AG04449 (cell line): ENCODE results near the gene RAB3A.
"Not testable (repeated sequence)": the region's sequence is repeated elsewhere in the genome, so short reads cannot be mapped to it uniquely, and the experiment has no call there.

ENCODE experiments used
- CTCF ChIA-PET: fragments of 350-600 bp; formaldehyde crosslinking; extraction: SDS; loops from one replicate; lab custom pipeline; 2021; ENCODE audit warnings: antibody characterized with exemption; lab: Yijun Ruan, JAX
- POLR2A ChIA-PET: fragments of 400-600, 350-600 bp; formaldehyde crosslinking; extraction: SDS; loops from one replicate; lab custom pipeline; 2020; ENCODE audit warnings: antibody characterized with exemption, inconsistent platforms; lab: Yijun Ruan, JAX
- DNase-seq: peaks from one replicate; pipeline ENCODE4 v3.0.0-alpha.2; 2010; ENCODE audit warnings: low read depth, low spot score
- H3K4me3 ChIP-seq: 2 replicates; pipeline ENCODE4 v1.5.1; 2011; ENCODE audit warnings: low read depth, mild to moderate bottlenecking, control low read depth, low read length
- CTCF ChIP-seq: IDR thresholded peaks from one replicate; pipeline ENCODE4 v1.5.1; 2011; ENCODE audit warnings: mild to moderate bottlenecking, moderate library complexity, low read length, control low read depth, inconsistent platforms; ENCODE audit not compliant: insufficient read depth; ENCODE audit errors: missing control alignments

Gene RAB3A

DNA sequence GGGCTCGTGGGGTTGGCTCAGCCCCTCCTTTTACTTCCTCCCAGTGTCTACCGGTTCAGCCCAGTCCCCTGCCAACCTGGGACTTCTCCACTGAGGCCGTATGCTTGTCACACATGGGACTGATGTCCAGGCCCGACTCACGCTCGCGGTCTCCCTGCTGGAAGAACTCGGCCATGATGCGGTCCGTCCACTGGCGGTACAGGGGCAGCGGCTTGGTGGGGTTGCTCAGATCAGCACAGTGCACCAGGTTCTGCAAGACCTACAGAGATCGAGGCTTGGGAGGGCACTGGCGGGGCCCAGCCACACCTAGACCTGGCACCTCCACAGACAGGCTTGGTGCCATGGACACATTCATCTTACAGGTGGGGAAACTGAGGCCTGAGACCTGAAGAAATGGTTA lies 7.8 kb upstream of the RAB3A start:
- TF ChIP-seq CTCF = no peak
- no peak overlapping the region for H3K4me3 ChIP-seq
- ChIA-PET CTCF (interaction anchor here (0.9 kb wide), 1 partner anchor 41 kb away, joined by 3 read pairs; no protein-coding TSS in a partner anchor), POLR2A (interaction anchor here (0.6 kb wide), 1 partner anchor 42 kb away, joined by 5 read pairs; no protein-coding TSS in a partner anchor)
- DNase-seq = no peak

DNA sequence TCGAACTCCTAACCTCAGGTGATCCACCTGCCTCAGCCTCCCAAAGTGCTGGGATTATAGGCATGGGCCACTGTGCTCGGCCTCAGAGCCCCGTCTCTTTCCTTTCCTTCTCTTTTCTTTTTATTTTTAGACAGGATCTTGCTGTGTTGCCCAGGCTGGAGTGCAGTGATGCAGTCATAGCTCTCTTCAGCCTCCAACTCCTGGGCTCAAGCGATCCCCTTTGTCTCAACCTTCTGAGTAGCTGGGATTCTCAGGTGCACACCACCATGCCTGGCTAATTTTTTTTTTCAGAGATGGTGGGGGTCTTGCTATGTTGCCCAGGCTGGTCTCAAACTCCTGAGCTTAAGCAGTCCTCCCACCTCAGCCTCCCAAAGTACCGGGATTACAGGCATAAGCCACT lies 6.1 kb upstream of the RAB3A start:
- CTCF ChIA-PET = interaction anchor here (1.3 to 11.1 kb wide), 4 partner anchors 13 to 97 kb away, joined by 4 to 217 read pairs (median 4); a partner anchor contains a TSS
- H3K4me3 ChIP-seq, POLR2A ChIA-PET, DNase-seq: not testable (repeated sequence)

GRCh38 chr19:18208098-18208951 lies 4.5 kb upstream of the RAB3A start:
- peak; percentile 66 for TF ChIP-seq CTCF
- DNase-seq = no peak
- H3K4me3 ChIP-seq = peak overlapping the region; percentile 27
- ChIA-PET POLR2A (interaction anchor here (0.6 to 0.9 kb wide), 3 partner anchors 72 to 122 kb away, joined by 3 read pairs; no protein-coding TSS in a partner anchor), CTCF (interaction anchor here (0.6 to 11.1 kb wide), 15 partner anchors 12 to 208 kb away, joined by 3 to 217 read pairs (median 5); partner anchors contain the start of gene MPV17L2)

DNA sequence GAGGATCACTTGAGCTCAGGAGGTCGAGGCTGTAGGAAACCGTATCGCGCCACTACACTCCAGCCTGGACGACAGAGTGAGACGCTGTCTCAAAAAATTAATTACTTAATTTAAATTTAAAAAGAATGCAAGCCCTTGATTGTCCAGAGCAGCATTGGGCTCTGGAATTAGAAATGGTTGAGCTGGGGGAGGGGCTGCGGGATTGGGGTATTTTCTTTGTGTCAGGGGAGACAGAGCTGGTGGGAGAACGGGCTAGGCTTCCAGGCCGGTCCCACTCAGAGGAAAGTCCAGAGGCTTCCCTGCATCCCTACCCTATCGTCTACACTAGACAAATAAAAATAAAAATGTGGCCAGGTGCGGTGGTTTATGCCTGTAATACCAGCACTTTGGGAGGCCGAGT lies 2.2 kb upstream of the RAB3A start:
- TF ChIP-seq CTCF = no peak
- H3K4me3 ChIP-seq = 0 out of 2 replicates have a peak overlapping the region, but pooled peaks have one; percentile 71
- POLR2A ChIA-PET = interaction anchor here (1.2 to 3.3 kb wide), 3 partner anchors 18 to 75 kb away, joined by 3 to 26 read pairs (median 4); partner anchors contain the start of gene JUND
- DNase-seq = no peak
- CTCF ChIA-PET = interaction anchor here (1.2 to 11.1 kb wide), 9 partner anchors 12 to 208 kb away, joined by 3 to 217 read pairs (median 8); partner anchors contain the start of gene MPV17L2

- H3K4me3 ChIP-seq = peak overlapping the region; percentile 71
- ChIA-PET POLR2A (interaction anchor here (0.9 to 3.3 kb wide), 4 partner anchors 19 to 76 kb away, joined by 3 to 26 read pairs (median 4); partner anchors contain the start of gene JUND), CTCF (interaction anchor here (1.1 to 11.1 kb wide), 11 partner anchors 12 to 209 kb away, joined by 3 to 217 read pairs (median 5); partner anchors contain the start of gene MPV17L2)
- no peak for TF ChIP-seq CTCF
- DNase-seq = no peak
Observed at GRCh38 chr19:18205200-18205892, 1.5 kb upstream of the RAB3A start.
